ENCODE measurements around the gene PPARD. TPM values are rescaled to one million over a fixed set of nuclear protein-coding genes. Genes with fewer than 3 reads are reported as not detected.

Gene PPARD
- total and polyA plus RNA-seq, 2 experiments from 2014 or later: 17.1 to 34.0 TPM

DNA sequence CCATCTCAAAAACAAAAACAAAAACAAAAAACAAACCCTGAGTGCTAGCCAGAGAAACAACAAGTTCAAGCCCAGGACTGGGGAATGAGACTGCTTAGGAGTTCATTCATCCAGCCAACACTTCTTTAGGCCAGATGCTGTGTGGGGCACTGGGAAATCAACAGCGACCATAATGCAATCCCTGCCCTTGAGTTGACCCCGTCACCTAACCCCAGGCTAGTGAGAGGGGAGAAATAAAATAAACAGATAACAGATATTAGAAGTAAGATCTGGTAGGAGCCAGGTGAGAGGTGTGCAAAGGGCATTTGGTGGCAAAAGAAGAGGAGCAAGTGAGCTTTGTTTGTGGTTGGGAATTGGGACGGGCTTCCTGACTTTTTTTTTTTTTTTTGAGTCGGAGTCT, 120.9 kb downstream of the PPARD start:
- Histone ChIP-seq H3K27me3 (no peaks in the 10 kb centered on the region), H3K27ac (no peak overlapping the region), H3K9me3 (ENCODE audit: low read depth) (no peaks in the 10 kb centered on the region), H3K36me3 (peaks cover 17% of the 10 kb centered on the region), H3K4me3 (no peak overlapping the region), H3K4me1 (ENCODE audit: low read depth) (no peaks in the 10 kb centered on the region)
- TF ChIP-seq, protein P1, sequence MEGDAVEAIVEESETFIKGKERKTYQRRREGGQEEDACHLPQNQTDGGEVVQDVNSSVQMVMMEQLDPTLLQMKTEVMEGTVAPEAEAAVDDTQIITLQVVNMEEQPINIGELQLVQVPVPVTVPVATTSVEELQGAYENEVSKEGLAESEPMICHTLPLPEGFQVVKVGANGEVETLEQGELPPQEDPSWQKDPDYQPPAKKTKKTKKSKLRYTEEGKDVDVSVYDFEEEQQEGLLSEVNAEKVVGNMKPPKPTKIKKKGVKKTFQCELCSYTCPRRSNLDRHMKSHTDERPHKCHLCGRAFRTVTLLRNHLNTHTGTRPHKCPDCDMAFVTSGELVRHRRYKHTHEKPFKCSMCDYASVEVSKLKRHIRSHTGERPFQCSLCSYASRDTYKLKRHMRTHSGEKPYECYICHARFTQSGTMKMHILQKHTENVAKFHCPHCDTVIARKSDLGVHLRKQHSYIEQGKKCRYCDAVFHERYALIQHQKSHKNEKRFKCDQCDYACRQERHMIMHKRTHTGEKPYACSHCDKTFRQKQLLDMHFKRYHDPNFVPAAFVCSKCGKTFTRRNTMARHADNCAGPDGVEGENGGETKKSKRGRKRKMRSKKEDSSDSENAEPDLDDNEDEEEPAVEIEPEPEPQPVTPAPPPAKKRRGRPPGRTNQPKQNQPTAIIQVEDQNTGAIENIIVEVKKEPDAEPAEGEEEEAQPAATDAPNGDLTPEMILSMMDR (IDR thresholded peaks at IDR 0.05; ENCODE audit: low read depth, low read length): no peak
- DNase-seq (ENCODE audit: low read depth in 1 of 2, low spot score in 1 of 2): no peak

DNA sequence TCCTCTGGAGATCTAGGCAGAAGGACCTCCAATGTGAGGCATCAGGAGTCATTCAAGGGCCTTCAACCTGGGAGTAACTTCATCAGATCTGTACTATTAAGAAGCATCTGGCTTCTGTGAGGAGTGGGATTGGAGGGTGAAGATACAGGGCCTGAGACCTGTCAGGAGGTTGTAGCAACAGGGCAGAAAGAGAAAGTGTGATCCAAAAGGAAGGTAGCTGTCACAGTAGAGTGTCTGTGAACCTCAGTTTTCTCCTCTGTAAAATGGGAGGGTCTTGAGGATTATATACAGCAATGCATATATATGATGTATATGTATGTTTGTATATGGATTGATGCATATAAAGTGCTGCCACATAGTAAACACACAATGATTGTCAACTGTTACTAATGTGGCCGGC, 123.3 kb downstream of the PPARD start:
- Histone ChIP-seq H3K4me1 (ENCODE audit: low read depth) (peaks cover 11% of the 10 kb centered on the region), H3K4me3 (no peak overlapping the region), H3K36me3 (peaks cover 22% of the 10 kb centered on the region), H3K27me3 (no peaks in the 10 kb centered on the region), H3K27ac (no peak overlapping the region), H3K9me3 (ENCODE audit: low read depth) (no peaks in the 10 kb centered on the region)
- no peak for DNase-seq (ENCODE audit: low read depth in 1 of 2, low spot score in 1 of 2)
- TF ChIP-seq, protein P1 (IDR thresholded peaks at IDR 0.05; ENCODE audit: low read depth, low read length): no peak

DNA sequence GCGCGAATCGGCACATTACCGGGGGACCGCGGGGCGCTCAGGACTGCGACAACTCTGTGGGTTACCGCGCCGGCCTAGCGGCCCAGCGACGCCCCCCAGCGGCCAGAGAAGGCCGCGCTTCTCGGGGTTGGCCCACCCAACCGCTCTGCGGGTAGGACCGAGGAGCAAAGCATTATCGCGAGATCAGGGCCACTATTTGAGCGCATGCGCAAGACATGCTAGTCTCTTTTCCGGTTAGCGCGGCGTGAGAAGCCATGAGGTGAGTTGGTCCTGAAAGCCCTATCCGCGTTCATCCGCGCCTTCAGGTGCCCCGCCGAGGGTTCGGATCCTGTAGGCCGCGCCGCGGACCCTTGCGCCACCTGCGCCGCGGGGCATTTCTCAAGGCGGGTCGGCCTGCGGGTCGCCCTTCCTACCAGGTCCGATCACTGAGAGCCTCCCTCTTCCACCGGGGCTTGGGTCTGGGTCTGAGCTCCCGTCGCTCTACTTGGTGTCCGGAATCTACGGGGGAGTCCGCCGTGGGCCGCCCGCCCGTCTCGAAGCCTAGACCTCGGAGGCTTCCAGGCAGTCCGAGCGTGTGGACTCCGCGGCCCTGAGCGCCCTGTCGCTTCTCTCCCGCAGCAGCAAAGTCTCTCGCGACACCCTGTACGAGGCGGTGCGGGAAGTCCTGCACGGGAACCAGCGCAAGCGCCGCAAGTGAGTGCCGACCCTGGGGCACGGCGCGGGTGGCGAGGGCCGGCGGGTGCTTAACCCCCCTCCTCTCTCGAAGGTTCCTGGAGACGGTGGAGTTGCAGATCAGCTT, 126.0 kb downstream of the PPARD start, which contains the start of gene RPL10A:
RPL10A (plus strand) TSS at position 221 of the 799 bp plus-strand sequence; CDS start at position 255, 34 bp downstream.
- Histone ChIP-seq H3K4me3 (peak within 1 kb of the TSS; percentile 58), H3K9me3 (ENCODE audit: low read depth) (no peaks in the 10 kb centered on the region), H3K36me3 (peaks cover 31% of the 10 kb centered on the region), H3K4me1 (ENCODE audit: low read depth) (peaks cover 16% of the 10 kb centered on the region), H3K27me3 (no peaks in the 10 kb centered on the region), H3K27ac (peak within 1 kb of the TSS; percentile 85)
- TF ChIP-seq, protein P1 (IDR thresholded peaks at IDR 0.05; ENCODE audit: low read depth, low read length): peak; percentile 97
- peak; percentile 97 to 98 for DNase-seq (ENCODE audit: low read depth in 1 of 2, low spot score in 1 of 2)

DNA sequence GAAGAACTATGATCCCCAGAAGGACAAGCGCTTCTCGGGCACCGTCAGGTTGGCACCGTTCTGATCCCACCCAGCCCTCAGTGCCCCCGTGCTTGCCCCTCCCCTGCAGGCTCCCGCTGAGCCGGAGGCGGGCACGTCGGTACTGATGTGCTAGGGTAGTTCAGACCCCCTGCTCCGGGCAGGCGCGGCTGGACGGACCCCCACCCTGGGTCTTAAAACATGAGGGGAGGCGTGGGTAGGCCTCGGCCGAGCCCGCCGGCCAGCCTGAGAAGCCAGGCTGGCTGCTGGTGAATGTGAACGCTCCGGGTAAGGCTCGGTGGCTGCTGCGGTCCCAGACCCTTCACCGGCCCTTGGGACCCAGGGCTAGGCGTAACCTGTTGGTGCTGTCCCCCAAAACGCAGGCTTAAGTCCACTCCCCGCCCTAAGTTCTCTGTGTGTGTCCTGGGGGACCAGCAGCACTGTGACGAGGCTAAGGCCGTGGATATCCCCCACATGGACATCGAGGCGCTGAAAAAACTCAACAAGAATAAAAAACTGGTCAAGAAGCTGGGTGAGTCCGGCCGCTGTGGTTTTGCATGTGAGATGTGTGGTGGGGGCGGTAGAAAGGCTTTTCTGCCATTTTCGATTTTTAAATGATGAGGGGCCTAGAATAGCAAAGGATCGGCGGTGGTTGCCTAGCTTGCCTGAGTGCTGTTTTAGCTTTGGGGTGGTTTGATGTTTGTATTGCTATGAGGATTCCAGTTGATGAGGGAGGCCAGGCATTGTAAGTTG, 126.8 kb downstream of the PPARD start:
- no peaks in the 10 kb centered on the region for H3K9me3 ChIP-seq (ENCODE audit: low read depth)
- H3K4me3 ChIP-seq: peak overlapping the region; percentile 58
- H3K27ac ChIP-seq: peak overlapping the region; percentile 85
- H3K4me1 ChIP-seq (ENCODE audit: low read depth): peaks cover 16% of the 10 kb centered on the region
- TF ChIP-seq, protein P1 (IDR thresholded peaks at IDR 0.05; ENCODE audit: low read depth, low read length): no peak
- no peaks in the 10 kb centered on the region for H3K27me3 ChIP-seq
- DNase-seq (ENCODE audit: low read depth in 1 of 2, low spot score in 1 of 2): no peak
- peaks cover 31% of the 10 kb centered on the region for H3K36me3 ChIP-seq

DNA sequence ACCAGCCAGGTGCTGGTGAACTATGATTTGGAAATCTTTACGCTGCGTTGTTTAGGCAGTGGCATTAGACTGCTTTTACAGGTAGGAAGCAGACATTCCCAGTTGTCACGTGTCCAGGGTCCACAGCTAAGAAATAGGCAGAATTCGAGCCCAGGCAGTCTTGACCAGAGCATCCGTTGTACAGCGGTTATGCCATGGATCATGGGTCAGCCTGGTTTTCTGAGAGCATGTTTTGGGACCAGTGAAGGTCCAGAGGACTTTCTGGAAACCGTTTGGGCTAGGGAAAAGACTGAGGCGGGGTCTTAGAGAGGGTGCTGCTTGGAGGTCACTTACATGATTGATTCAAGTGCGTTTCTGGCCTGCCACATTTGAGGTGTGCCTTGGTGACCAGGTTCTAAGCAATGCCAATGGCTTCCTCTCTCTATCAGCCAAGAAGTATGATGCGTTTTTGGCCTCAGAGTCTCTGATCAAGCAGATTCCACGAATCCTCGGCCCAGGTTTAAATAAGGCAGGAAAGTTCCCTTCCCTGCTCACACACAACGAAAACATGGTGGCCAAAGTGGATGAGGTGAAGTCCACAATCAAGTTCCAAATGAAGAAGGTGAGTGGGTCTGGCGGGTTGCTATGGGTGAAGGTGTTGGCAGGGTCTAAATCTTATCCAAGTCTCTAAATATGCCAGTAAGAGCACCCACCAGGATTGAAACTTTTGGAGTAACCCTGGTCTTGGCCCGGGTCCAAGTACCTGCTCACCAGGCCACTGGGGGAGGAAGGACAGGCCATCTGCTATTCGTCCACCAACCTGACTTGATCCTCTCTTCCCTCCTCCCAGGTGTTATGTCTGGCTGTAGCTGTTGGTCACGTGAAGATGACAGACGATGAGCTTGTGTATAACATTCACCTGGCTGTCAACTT, 127.6 kb downstream of the PPARD start:
- TF ChIP-seq, protein P1 (IDR thresholded peaks at IDR 0.05; ENCODE audit: low read depth, low read length): no peak
- H3K4me1 ChIP-seq (ENCODE audit: low read depth): peaks cover 16% of the 10 kb centered on the region
- H3K36me3 ChIP-seq: peaks cover 34% of the 10 kb centered on the region
- peak overlapping the region; percentile 58 for H3K4me3 ChIP-seq
- H3K27ac ChIP-seq: peak overlapping the region; percentile 85
- no peaks in the 10 kb centered on the region for H3K27me3 ChIP-seq
- DNase-seq (ENCODE audit: low read depth in 1 of 2, low spot score in 1 of 2): peak; percentile 34 to 44
- no peaks in the 10 kb centered on the region for H3K9me3 ChIP-seq (ENCODE audit: low read depth)

Measured in cardiac muscle cell (in vitro differentiated cells and primary cell).